Stimulated activated CD4-positive, alpha-beta T cell treated with anti-CD3 and anti-CD28 coated beads, Interleukin-12 subunit alpha, Interleukin-12 subunit beta, amount 100 ng/mL, for 24 hours (primary cell): ENCODE data around the gene GSTM3.
"Not testable (repeated sequence)": the region's sequence is repeated elsewhere in the genome, so short reads cannot be mapped to it uniquely, and the experiment has no call there.

Experiments used
- DNase-seq, 2 experiments: peaks; one replicate each; pipeline ENCODE4 v3.0.0-alpha.2; 2020; ENCODE audit warnings: low read depth in 2 of 2

Gene GSTM3

DNA sequence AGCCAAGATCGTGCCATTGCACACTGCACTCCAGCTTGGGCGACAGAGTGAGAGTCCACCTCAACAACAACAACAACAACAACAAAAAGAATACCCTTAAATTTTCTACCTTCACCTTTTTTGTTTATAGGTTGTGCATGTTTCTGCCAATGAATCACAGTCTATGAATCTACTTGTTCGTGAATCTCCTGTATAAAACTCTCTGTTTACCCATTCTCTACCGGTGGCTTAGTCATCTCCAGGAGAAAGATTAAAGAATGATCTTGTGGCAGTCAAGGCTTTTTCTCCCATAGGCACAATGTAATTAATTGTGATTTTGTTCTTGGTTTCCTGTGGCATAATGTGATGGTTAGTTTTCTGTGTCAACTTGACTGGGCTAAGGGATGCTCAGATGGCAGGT, 43.0 kb downstream of the GSTM3 start:
- DNase-seq: not testable (repeated sequence)

DNA sequence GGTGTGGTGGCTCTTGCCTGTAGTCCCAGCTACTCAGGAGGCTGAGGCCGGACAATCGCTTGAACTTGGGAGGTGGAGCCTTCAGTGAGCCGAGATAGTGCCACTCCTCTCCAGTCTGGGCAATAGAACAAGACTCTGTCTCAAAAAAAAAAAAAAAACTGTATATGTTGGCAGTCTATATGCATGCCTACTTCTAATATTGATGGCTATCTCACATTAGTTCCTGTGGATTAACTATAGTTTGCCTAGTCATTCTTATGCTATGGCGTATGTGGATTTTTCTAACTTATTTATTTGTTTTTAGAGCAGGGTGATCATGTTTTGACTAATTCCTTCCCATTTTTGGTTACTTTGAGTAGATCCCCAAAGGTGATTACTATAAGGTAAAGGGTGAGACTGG, 43.8 kb downstream of the GSTM3 start:
- DNase-seq: no peak

DNA sequence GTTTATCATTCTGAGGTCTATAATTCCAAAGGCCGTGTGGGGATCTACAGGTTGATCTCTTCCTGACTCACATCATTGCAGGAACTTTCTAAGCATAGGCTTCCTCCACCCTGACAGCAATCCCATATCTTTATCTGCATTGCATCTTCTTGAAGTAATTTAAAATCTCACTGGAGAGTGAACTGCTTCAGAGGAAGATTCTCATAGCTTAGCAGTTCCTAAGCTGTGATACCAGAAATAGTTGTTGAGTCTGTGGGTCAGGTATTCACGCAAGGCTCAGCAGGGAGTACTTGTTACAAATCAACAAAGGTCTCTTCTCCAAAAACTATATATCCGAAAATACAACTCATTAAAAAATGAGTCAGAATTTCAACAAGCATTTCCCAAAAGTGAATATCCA, 45.7 kb downstream of the GSTM3 start:
- DNase-seq: not testable (repeated sequence)

DNA sequence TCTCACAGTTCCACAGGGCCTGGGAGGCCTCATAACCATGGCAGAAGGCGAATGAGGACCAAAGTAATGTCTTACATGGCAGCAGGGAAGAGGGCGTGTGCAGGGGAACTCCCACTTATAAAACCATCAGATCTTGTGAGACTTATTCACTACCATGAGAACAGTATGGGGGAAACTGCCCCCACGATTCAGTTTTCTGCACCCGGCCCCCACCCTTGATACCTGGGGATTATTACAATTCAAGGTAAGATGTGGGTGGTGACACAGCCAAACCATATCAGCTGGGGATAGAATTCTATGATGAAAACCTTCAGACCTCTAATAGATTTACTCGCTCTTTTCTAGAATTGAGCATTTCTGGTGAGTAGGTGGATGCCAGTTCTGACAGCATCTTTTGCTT, 46.4 kb downstream of the GSTM3 start:
- not testable (repeated sequence) for DNase-seq

DNA sequence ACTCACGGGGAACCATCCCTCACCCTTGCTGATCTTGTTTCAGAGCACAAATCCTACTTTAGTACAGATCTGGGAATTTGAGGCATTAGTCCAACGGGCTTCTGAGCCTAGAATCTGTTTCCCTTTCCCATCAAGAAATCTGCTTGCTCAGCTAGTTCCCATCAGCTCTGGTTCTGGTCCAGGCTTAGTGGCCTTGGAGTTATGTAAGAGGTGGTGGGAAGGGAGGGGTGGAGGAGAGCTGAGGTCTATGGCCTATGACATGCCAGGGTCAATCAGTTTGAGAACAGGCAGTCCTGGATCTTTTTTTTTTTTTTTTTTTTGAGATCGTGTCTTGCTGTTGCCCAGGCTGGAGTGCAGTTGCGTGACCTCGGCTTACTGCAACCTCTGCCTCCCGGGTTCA, 49.1 kb downstream of the GSTM3 start:
- no peak for DNase-seq

DNA sequence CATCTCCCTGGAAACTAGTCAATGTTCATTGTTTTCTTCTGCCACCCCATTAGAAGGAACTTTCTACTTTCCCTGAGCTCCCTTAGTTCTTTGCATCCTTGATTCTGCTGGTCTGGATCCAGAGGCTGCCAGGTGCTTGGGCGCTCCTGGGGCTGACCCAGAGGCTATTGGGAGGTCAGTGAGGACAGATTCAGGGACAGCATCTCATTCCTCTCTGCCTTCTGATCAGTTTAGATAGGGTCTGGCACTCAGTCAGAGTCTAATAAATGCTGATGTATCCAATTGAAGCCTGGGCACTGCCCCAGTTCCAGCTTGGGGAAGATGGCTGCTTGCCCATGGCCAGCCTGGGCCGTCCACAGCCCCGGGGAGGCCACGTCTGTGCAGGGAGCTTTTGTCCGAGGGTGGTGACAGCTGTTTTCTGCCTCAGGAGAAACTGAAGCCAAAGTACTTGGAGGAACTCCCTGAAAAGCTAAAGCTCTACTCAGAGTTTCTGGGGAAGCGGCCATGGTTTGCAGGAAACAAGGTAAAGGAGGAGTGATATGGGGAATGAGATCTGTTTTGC, 50.9 kb downstream of the GSTM3 start:
- no peak for DNase-seq

DNA sequence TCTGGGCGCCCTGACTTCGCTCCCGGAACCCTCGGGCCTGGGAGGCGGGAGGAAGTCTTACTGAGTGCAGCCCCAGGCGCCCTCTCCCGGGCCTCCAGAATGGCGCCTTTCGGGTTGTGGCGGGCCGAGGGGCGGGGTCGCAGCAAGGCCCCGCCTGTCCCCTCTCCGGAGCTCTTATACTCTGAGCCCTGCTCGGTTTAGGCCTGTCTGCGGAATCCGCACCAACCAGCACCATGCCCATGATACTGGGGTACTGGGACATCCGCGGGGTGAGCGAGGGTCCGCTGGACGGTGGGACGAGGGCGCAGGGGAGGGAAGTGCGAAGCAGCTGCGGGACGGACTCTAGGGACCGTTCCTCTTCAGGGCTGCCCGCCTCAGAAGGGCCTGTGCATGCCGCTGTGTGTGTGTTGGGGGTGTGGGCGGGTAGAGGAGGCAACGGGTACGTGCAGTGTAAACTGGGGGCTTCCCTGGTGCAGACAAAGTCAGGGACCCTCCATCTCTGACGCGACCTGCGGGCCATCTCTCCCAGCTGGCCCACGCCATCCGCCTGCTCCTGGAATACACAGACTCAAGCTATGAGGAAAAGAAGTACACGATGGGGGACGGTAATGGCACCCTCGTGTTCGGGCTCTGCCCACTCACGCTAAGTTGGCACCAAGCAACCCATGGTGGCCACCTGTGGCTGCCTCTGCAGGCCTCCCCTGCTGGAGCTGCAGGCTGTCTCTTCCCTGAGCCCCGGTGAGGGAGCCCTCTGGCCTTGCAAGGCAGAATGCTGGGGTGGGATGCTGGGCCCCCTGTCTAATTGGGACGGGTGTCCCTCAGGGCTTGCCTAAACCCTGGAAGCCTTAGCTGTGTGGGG, 53.0 kb downstream of the GSTM3 start, which contains the start of gene GSTM1:
TSS of gene GSTM1 (plus strand) at position 177 of the 859 bp plus-strand sequence. CDS start at position 234, 57 bp downstream.
- no peak for DNase-seq

DNA sequence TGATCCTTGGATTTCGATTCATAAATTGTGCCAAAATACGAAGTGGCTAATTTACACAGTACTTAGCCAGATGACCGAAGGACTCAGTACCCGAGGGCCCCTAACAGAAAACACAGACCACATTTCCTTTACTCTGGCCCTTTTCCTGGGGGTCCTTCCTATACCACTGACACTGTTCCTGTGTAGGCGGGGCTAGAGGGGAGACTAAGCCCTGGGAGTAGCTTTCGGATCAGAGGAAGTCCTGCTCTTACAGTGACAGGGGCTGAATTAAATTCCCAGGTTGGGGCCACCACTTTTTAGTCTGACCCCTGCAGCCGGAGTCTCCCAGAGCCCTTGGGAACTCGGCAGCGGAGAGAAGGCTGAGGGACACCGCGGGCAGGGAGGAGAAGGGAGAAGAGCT, 53.7 kb downstream of the GSTM3 start:
- not testable (repeated sequence) for DNase-seq

DNA sequence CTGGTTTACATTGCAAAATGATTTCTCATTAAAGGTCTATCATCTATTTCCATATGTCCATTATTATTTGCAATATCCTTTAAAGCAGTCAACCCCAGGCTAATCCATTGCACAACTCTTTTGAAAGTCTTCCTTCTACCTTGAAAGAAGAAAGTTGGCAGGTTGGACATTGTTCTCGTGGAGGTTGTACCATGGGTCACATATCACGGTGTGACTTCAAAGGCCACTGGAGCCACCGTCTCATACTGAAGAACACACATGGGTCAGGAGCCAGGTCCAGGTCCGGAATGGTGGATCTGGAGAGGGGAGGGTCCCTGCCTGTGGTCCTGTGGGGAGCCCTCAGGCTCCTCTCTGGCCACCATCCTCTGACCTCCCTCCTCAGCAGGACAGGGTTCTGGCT, 54.9 kb downstream of the GSTM3 start:
- not testable (repeated sequence) for DNase-seq

DNA sequence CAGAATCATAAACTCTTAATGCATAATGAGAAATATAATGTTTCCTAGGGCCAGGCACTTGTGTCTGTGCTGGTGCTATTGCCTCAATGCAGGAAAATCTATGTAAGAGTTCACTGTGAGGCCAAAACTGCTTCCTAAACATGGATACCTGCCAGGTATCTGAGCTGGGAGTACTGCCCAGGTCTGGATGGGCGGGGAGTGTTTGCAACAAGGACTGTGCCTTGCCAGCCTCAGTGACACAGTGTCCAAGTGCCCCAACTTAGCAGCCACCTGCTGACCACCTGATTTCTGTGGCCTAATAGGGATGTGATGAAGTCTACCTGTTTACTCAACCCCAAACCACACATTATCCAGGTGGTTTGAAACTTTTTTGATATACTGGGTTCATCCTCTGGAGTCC, 55.4 kb downstream of the GSTM3 start:
- not testable (repeated sequence) for DNase-seq

DNA sequence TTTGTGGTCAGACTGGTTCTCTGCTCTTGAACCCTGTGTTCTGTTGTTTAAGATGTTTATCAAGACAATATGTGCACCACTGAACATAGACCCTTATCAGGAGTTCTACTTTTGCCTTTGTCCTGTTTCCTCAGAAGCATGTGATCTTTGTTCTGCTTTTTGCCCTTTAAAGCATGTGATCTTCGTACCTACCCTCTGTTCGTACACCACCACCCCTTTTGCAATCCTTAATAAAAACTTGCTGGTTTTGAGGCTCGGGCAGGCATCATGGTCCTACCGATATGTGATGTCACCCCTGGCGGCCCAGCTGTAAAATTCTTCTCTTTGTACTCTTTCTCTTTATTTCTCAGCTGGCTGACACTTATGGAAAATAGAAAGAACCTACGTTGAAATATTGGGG, 56.1 kb downstream of the GSTM3 start:
- DNase-seq: not testable (repeated sequence)
